ENCODE results near the gene SOWAHB.

DNA sequence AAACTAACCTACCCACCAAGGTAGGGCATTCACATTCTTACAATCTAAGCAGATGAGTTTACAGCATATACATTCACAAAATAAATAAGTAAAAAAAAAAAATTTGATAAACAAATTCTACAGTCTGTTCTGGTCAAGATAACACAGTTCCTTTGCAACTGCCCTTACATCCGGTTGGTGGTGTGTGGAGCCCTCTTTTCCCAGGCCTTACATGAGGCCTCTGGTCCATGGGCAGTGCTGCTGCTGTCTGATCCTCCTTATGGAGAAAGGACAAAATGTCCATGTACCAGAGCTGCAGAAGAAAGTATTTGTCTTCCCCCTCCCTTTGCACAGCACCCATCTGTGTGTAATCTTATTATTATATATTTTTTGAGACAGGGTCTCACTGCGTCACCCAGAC is 49.4 kb upstream of the SOWAHB start:
- TF ChIP-seq, protein P1, sequence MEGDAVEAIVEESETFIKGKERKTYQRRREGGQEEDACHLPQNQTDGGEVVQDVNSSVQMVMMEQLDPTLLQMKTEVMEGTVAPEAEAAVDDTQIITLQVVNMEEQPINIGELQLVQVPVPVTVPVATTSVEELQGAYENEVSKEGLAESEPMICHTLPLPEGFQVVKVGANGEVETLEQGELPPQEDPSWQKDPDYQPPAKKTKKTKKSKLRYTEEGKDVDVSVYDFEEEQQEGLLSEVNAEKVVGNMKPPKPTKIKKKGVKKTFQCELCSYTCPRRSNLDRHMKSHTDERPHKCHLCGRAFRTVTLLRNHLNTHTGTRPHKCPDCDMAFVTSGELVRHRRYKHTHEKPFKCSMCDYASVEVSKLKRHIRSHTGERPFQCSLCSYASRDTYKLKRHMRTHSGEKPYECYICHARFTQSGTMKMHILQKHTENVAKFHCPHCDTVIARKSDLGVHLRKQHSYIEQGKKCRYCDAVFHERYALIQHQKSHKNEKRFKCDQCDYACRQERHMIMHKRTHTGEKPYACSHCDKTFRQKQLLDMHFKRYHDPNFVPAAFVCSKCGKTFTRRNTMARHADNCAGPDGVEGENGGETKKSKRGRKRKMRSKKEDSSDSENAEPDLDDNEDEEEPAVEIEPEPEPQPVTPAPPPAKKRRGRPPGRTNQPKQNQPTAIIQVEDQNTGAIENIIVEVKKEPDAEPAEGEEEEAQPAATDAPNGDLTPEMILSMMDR (conservative IDR thresholded peaks at IDR 0.05 in 1 of 2, IDR thresholded peaks at IDR 0.05 in 1 of 2; ENCODE audit: low read depth in 1 of 2, low read length in 2 of 2) = peak in 1 of 2 donors; percentile 15
- no peak for TF ChIP-seq EZH2 (IDR thresholded peaks at IDR 0.05; ENCODE audit: low read length, missing control alignments)
